Iris pigment epithelial cell (primary cell): ENCODE data around the gene SLC8A1.

Source experiments
- DNase-seq: peaks from one replicate; pipeline ENCODE4 v3.0.0-alpha.2; 2011; ENCODE audit warnings: low read depth

SLC8A1 gene

GRCh38 chr2:40420478-40420877 lies 31.4 kb downstream of the SLC8A1 start:
- DNase-seq, result no peak

DNA sequence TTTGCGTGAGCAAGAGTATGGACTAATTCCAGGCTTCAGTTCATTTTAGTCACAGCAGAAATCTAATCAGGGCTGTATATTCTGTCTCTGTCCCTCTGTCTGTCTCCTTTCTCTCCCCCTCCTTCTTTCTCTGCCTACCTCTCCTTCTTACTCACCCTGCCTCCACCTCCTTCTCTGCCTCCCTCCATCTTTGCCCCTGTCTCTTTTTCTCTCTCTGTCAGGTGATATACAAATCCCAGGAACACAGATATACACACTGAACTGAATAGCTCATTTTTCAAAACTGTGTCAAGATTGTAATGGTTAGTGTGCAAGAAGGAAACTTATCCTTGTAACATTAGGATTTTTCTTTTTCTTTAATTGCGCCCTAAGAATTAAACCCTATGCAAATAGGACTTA lies 32.5 kb downstream of the SLC8A1 start:
- DNase-seq, result no peak

DNA sequence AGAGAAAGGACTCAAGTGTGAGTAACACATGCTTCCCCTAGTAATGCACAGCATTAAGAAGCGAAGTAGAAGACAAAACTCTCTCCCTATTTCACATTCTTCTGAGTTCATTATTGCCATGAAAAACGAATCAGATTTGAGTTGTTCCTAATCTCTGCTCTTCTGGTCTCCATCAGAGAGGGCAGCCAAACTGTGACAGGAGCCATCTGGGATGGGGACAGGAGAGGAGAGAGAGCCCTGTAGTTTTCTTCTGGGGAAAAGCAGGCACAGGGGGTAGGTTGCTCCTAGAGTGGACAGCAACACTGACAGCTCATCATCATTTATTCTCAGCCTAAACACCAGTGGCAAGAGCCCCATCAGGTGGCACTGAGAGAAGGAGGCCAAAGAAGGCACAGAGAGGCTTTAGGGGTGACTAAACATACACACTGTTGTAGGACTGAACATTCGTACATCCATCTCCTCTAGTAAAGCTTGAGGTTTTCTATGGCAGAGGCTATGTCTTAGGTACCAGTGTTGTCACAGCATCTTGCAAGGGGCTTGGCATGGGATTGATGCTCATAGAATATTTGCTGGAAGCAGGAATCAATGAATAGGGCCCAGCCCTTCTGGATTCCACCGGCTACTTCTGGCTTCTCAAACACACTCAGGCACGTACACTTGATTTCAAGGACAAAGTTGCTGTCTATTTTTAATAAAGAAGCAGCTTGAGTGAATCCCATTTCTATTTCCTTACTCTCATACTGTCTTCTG lies 33.1 kb downstream of the SLC8A1 start:
- no peak for DNase-seq

DNA sequence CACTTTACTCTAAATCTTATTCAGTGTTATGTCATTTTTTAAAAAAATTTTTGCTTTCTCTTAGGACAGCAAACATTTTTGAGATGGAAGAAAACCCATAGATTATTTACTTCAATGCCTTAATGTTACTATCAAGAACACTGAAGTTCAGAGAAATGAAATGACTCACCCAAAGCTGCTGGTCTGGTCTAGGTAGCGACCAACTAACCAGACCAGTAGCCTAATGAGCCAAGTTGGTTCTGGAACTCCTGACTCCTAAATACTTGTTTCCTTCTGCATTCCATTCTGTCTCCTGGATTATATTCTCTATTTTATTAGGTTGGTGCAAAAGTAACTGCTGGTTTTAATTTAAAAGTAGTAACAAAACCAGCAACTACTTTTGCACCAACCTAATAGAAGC lies 35.4 kb downstream of the SLC8A1 start:
- DNase-seq, result peak; percentile 46

DNA sequence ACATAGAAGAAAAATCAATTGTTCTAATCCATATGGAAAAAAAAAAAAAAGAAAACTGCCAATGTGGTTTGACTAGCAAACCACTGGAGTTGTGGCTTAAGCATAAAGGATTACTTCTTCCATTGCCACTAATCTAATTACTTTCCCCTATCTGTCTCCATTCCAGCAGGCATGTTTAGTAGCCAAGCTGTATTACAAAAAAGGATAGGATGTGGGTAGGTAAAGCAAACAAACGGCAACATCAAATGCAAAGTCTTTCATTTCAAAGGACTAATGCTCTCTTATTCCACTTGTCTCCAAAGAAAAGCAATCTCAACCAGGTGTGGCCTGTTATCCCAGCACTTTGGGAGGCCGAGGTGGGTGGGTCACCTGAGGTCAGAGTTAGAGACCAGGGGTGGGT lies 36.5 kb downstream of the SLC8A1 start:
- no peak for DNase-seq

DNA sequence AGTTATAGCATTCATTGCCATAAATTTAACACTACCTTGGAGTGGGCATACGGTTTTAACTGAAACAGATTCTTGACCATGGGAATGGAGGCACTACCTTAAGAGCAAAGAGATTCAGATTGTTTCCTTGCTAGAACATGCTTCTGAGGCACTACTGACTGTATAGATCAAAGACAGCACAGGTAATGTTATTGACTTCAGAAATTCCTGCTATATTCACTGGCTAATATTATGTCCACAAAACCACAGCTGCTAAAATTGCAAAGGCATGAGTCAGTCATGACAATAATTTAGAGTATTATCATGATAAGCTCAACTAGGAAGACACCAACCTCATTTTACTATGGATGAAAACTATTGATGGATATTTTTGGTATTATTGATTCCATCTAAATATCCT lies 39.4 kb downstream of the SLC8A1 start:
- peak; percentile 50 for DNase-seq

DNA sequence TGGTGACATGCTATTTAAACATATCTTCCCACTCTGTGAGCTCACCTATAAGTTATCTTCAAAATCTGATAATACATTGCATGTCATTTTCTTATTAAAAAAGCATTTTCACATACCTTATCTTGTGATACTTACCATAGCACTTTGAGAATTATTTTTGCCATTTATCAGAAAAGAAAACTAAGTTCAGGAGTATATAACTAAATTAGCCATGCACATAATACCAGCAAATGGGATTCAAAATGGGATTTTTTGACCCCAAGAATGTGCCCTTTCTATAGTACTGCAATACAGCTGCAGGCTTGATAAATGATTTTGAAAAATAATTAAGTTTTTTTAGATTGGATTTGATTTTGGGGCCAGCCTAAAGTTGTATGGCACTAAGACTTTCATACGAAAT lies 41.2 kb downstream of the SLC8A1 start:
- DNase-seq, result no peak

DNA sequence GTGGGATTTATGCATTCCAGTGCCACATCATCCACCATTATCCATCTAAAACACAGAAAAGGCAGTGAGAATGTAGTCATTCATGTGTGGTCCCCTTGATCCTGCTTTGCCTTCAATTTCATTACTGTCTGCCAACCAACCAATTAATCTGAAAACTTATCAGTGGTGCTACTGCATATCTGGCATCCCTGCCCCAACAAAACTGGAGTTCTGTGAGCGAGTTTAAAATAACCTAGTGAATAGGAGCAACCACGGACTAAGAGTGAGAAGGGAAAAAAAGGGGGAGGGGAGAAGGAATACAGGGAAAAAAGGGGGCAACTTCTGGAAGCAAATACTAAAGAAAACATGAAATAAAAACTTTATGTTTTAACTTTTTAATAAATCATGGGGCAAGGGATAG lies 42.2 kb downstream of the SLC8A1 start:
- DNase-seq, result no peak

DNA sequence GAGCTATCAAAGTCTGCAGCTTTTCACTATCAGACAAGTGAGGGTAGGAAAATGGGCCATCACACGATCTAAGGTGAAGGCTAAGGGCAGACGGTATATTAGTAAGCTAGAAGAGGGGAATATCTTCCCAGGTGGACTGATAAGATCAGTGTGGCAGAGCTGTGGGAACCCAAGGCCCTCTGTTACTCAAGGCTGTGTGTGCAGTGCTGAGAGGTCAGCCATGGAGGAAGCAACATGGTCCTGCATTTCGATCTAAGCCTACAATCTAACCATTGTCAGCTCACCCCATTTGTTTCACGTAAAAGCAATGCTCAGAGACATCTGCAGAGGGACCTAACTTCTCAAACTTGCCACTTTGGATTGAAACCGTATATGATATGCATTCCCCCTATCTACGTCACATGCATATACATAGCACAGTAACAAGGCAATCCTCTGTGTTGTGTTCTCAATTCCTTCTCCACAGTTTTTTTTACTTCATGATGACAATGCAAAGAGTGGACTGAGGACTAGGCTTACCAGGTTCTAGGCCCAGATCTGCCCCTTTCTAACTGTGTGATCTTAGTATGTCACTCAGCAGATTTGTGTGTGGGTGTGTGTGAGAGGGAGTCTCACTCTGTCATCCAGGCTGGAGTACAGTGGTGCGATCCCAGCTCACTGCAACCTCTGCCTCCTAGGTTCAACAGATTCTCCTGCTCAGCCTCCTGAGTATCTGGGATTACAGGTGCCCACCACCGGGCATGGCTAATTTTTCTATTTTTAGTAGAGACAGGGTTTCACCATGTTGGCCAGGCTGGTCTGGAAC lies 45.2 kb downstream of the SLC8A1 start:
- DNase-seq, result no peak

- no peak for DNase-seq
Measured at GRCh38 chr2:40405465-40405864, 46.4 kb downstream of the SLC8A1 start.

GRCh38 chr2:40404517-40404916 lies 47.4 kb downstream of the SLC8A1 start:
- no peak for DNase-seq

GRCh38 chr2:40403233-40403836 lies 48.6 kb downstream of the SLC8A1 start:
- peak; percentile 95 for DNase-seq

DNA sequence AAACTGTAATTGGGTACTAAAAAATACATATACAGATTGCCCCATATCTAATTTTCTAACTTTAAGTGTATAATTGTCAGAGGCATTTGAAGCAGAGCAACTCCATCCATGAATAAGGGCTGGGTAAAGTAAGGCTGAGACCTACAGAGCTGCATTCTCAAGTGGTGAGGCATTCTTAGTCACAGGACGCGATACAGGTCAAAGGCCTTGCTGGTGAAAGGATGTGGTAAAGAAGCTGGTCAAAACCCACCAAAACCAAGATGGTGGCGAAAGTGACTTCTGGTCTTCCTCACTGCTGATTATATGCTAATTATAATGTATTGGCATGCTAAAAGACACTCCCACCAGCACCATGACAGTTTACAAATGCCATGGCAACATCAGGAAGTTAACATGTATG lies 50.0 kb downstream of the SLC8A1 start:
- peak; percentile 95 for DNase-seq

DNA sequence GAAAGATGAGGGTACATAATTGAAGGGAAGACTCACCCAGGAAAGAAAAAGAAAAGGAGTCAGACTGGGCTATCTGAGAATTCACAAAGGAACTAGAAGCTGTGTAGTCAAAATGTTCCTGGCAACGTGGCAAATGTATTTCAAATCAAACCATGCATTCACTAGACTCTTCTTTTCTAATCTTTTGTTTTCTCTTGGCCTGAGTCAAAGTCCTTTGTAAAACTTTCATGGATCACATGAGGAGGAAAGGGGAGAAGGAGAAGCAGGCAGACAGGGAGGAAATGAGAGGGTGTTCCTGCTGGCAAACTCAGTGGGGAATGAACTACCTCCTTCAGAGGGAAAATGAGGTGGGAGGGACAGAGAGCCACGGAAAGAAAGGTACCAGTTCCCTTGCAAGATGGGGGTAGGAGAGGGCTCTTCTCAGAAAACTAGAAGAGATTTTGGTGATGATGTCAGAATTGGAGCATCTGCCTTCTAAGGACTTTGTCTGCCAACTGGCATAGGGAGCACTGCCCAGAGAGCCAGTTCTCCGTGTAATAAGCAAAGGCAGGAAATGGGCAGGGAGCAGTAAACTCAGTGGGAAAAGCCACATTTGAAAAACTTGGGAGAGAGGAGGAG lies 51.4 kb downstream of the SLC8A1 start:
- no peak for DNase-seq

GRCh38 chr2:40397765-40398164 lies 54.1 kb downstream of the SLC8A1 start:
- DNase-seq, result no peak

GRCh38 chr2:40396124-40396523 lies 55.8 kb downstream of the SLC8A1 start:
- no peak for DNase-seq

DNA sequence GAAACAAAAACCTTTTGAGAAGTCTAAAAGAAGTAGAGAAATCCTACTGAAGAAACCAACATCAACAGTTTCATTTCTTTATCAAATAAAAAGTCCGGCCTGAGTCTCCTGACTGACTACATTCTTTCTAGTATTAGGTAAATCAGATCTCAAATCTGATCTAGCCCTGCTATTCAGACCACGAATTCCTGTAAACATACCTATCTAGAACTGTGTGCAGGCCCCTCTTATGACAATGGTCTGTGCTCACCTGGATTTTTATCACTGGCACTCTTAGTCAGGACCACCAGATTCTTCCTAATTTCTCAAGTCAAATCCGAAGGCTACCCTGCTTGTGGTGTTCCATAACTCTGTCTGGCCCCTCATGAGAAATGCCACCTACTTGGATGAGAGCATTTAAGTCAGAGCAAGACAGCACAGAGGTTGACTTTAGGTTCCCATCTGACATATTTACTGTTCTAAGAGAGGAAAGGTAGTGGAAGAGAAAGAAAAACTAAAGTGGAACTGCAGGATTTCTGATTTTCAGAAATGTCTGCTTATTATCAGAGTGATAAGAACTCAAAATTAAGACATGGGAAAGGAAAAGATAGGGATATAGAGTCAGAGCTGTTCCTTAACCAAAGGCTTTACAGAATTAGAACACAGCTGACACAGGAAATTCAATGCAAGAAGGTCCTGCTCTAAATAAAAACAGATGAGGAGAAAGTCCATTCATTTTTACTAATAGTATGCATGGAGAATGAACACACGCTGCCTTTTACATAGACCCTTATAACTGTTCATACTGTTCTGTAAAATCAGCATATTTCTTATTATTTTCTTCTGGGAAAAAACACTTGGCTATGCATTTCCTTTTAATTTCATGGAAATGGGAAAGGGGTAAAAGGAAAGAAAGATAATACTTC lies 56.5 kb downstream of the SLC8A1 start:
- DNase-seq, result peak; percentile 25

GRCh38 chr2:40394597-40394996 lies 57.3 kb downstream of the SLC8A1 start:
- DNase-seq, result no peak

- DNase-seq, result no peak
Measured at GRCh38 chr2:40394031-40394430, 57.9 kb downstream of the SLC8A1 start.

- DNase-seq, result no peak
Measured at GRCh38 chr2:40388161-40388560, 63.7 kb downstream of the SLC8A1 start.

DNA sequence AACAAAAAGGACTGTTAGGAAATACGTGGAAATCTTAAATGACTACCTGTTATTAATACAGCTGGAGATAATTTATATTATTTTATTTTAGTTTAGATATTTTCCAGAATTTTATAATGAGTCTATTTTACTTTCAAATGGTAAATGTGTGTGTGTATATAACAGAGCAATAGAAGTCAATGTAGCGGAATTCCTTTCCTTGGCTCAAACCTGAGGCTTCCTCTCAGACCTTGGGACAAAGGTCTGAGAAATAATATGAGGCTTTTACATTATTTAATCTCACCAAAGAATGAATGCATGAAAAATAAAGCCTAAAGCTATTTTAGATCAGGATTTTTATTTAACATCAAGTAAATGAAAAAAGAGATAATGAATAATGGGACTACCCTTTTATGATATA lies 65.7 kb downstream of the SLC8A1 start:
- no peak for DNase-seq

GRCh38 chr2:40384714-40385113 lies 67.2 kb downstream of the SLC8A1 start:
- DNase-seq, result peak; percentile 91
